CD4-positive, CD25-positive, alpha-beta regulatory T cell (primary cell): ENCODE results near the gene PDSS2. TPM values are rescaled to one million over a fixed set of nuclear protein-coding genes. Genes with fewer than 3 reads are reported as not detected.
A peak's percentile ranks its signal among the peaks of the same experiment; 100 is the strongest.
"Not testable (repeated sequence)": the region's sequence is repeated elsewhere in the genome, so short reads cannot be mapped to it uniquely, and the experiment has no call there.

Experiments used
- ATAC-seq, 2 donors: fragments of 150-1000 bp; cut with Tn5 transposase; one replicate each; pipeline ENCODE4 v1.10.0; 2021; ENCODE audit warnings: low read depth in 2 of 2, moderate number of reproducible peaks in 2 of 2, moderate library complexity in 1 of 2
- DNase-seq, 3 donors: peaks; one replicate each; pipeline versions ENCODE4 v3.0.0 to v3.0.0-alpha.2; 2012 to 2022; ENCODE audit warnings: mixed read lengths in 1 of 3
- H3K27ac ChIP-seq: one replicate; pipeline ENCODE4 v1.7.0; 2013; ENCODE audit warnings: mild to moderate bottlenecking, low read length; ENCODE audit not compliant: insufficient read depth, poor library complexity, severe bottlenecking
- H3K27me3 ChIP-seq: one replicate; pipeline ENCODE4 v1.7.0; 2013; ENCODE audit warnings: low read length; ENCODE audit not compliant: control insufficient read depth, insufficient read depth
- H3K36me3 ChIP-seq: one replicate; pipeline ENCODE4 v1.7.0; 2013; ENCODE audit warnings: mild to moderate bottlenecking, low read length, moderate library complexity; ENCODE audit not compliant: control insufficient read depth, insufficient read depth
- H3K4me1 ChIP-seq: 2 replicates; pipeline ENCODE4 v1.7.0; 2013; ENCODE audit warnings: mild to moderate bottlenecking, low read length; ENCODE audit not compliant: insufficient read depth, control insufficient read depth, poor library complexity, severe bottlenecking
- H3K4me3 ChIP-seq: one replicate; pipeline ENCODE4 v1.7.0; 2013; ENCODE audit warnings: low read depth, mild to moderate bottlenecking, low read length, moderate library complexity
- H3K9me3 ChIP-seq, 2 experiments: 1 replicate in 1 of 2; 2 replicates in 1 of 2; pipeline ENCODE4 v1.7.0; 2013; ENCODE audit warnings: low read length in 2 of 2, mild to moderate bottlenecking in 1 of 2, moderate library complexity in 1 of 2; ENCODE audit not compliant: control insufficient read depth in 2 of 2
- H3K27ac Mint-ChIP-seq, 3 donors: one replicate each; pipeline ENCODE4 v1.8.0; 2020 to 2022; ENCODE audit warnings: mild to moderate bottlenecking in 3 of 3, mixed read lengths in 3 of 3, moderate library complexity in 2 of 3
- H3K27me3 Mint-ChIP-seq: one replicate; pipeline ENCODE4 v1.8.0; 2022; ENCODE audit warnings: mild to moderate bottlenecking, mixed read lengths
- H3K36me3 Mint-ChIP-seq: one replicate; pipeline ENCODE4 v1.8.0; 2020; ENCODE audit warnings: mixed read lengths
- H3K4me1 Mint-ChIP-seq, 4 donors: one replicate each; pipeline ENCODE4 v1.8.0; 2020 to 2022; ENCODE audit warnings: mixed read lengths in 4 of 4, mild to moderate bottlenecking in 1 of 4
- H3K4me3 Mint-ChIP-seq, 4 donors: one replicate each; pipeline ENCODE4 v1.8.0; 2020 to 2022; ENCODE audit warnings: mild to moderate bottlenecking in 4 of 4, mixed read lengths in 4 of 4, moderate library complexity in 3 of 4
- H3K9me3 Mint-ChIP-seq, 7 donors: one replicate each; pipeline ENCODE4 v1.8.0; 2020 to 2022; ENCODE audit warnings: mixed read lengths in 7 of 7, mild to moderate bottlenecking in 3 of 7, moderate library complexity in 2 of 7
- polyA plus RNA-seq, 4 donors: library from polyadenylated mRNA; unstranded; fragments of 300-500 nt; fragmentation: Illumina TruSeq; gene quantifications; one replicate each; pipeline ENCODE4 v1.2.3, GENCODE V29; 2021
- total RNA-seq: library from RNA; stranded (reverse); gene quantifications from one replicate; pipeline ENCODE4 v1.2.3, GENCODE V29; 2022

Gene PDSS2
- total and polyA plus RNA-seq, 5 donors from 2014 or later: 11.6 to 18.8 (median 15.1) TPM

GRCh38 chr6:107122748-107123147 lies 336.6 kb downstream of the PDSS2 start:
- Histone ChIP-seq H3K4me1 (no peaks in the 10 kb centered on the region), H3K9me3 (no peaks in the 10 kb centered on the region), H3K27ac (no peak overlapping the region), H3K36me3 (no peaks in the 10 kb centered on the region), H3K27me3 (peaks cover 3% of the 10 kb centered on the region), H3K4me3 (no peak overlapping the region)
- H3K27ac Mint-ChIP-seq: no peak overlapping the region
- H3K9me3 Mint-ChIP-seq: no peaks in the 10 kb centered on the region
- H3K4me1 Mint-ChIP-seq: no peaks in the 10 kb centered on the region
- H3K4me3 Mint-ChIP-seq: no peak overlapping the region
- no peak for ATAC-seq
- peaks cover 12% of the 10 kb centered on the region for H3K27me3 Mint-ChIP-seq
- DNase-seq: no peak
- no peaks in the 10 kb centered on the region for H3K36me3 Mint-ChIP-seq

GRCh38 chr6:107121964-107122495 lies 337.3 kb downstream of the PDSS2 start:
- Mint-ChIP-seq H3K27me3 (peaks cover 13% of the 10 kb centered on the region), H3K9me3 (no peaks in the 10 kb centered on the region), H3K4me3 (no peak overlapping the region), H3K36me3 (no peaks in the 10 kb centered on the region), H3K27ac (no peak overlapping the region), H3K4me1 (no peaks in the 10 kb centered on the region)
- Histone ChIP-seq H3K27ac (no peak overlapping the region), H3K36me3 (no peaks in the 10 kb centered on the region), H3K9me3 (no peaks in the 10 kb centered on the region), H3K27me3 (peaks cover 6% of the 10 kb centered on the region), H3K4me3 (no peak overlapping the region), H3K4me1 (no peaks in the 10 kb centered on the region)
- ATAC-seq: no peak
- DNase-seq: no peak

- Mint-ChIP-seq H3K9me3 (no peaks in the 10 kb centered on the region), H3K27ac (no peak overlapping the region), H3K4me3 (no peak overlapping the region), H3K36me3 (no peaks in the 10 kb centered on the region), H3K4me1 (peaks cover 0 to 7% (median 6%) of the 10 kb centered on the region in 4 donors), H3K27me3 (peaks cover 18% of the 10 kb centered on the region)
- DNase-seq (no peak), ATAC-seq (no peak)
- Histone ChIP-seq H3K27ac (no peak overlapping the region), H3K36me3 (no peaks in the 10 kb centered on the region), H3K9me3 (no peaks in the 10 kb centered on the region), H3K4me3 (no peak overlapping the region), H3K4me1 (peaks cover 2% of the 10 kb centered on the region), H3K27me3 (peaks cover 10% of the 10 kb centered on the region)
Observed at GRCh38 chr6:107121266-107121665, 338.1 kb downstream of the PDSS2 start.

- Histone ChIP-seq H3K4me3 (no peak overlapping the region), H3K27ac (no peak overlapping the region), H3K9me3 (no peaks in the 10 kb centered on the region), H3K4me1 (peaks cover 11% of the 10 kb centered on the region), H3K27me3 (peaks cover 10% of the 10 kb centered on the region), H3K36me3 (no peaks in the 10 kb centered on the region)
- DNase-seq (no peak), ATAC-seq (no peak)
- H3K4me1 Mint-ChIP-seq: peaks cover 1 to 12% (median 8%) of the 10 kb centered on the region in 4 donors
- H3K4me3 Mint-ChIP-seq: no peak overlapping the region
- H3K27me3 Mint-ChIP-seq: peaks cover 22% of the 10 kb centered on the region
- no peaks in the 10 kb centered on the region for H3K36me3 Mint-ChIP-seq
- no peak overlapping the region for H3K27ac Mint-ChIP-seq
- H3K9me3 Mint-ChIP-seq: no peaks in the 10 kb centered on the region
Observed at GRCh38 chr6:107120404-107120803, 339.0 kb downstream of the PDSS2 start.

GRCh38 chr6:107118976-107119375 lies 340.4 kb downstream of the PDSS2 start:
- H3K36me3 ChIP-seq: no peaks in the 10 kb centered on the region
- peaks cover 13% of the 10 kb centered on the region for H3K4me1 ChIP-seq
- H3K27ac Mint-ChIP-seq: no peak overlapping the region
- peaks cover 1 to 12% (median 8%) of the 10 kb centered on the region in 4 donors for H3K4me1 Mint-ChIP-seq
- DNase-seq (no peak), ATAC-seq (no peak)
- no peaks in the 10 kb centered on the region for H3K9me3 Mint-ChIP-seq
- no peaks in the 10 kb centered on the region for H3K9me3 ChIP-seq
- H3K27me3 Mint-ChIP-seq: peaks cover 22% of the 10 kb centered on the region
- peaks cover 10% of the 10 kb centered on the region for H3K27me3 ChIP-seq
- H3K4me3 Mint-ChIP-seq: no peak overlapping the region
- no peak overlapping the region for H3K27ac ChIP-seq
- H3K4me3 ChIP-seq: no peak overlapping the region
- H3K36me3 Mint-ChIP-seq: no peaks in the 10 kb centered on the region

- H3K4me3 Mint-ChIP-seq, H3K27me3 ChIP-seq, H3K27ac Mint-ChIP-seq, H3K9me3 Mint-ChIP-seq, H3K27ac ChIP-seq, H3K36me3 ChIP-seq, H3K9me3 ChIP-seq, ATAC-seq, H3K4me3 ChIP-seq, DNase-seq, H3K36me3 Mint-ChIP-seq: not testable (repeated sequence)
- peaks cover 24% of the 10 kb centered on the region for H3K27me3 Mint-ChIP-seq
- peaks cover 18% of the 10 kb centered on the region for H3K4me1 ChIP-seq
- peaks cover 2 to 15% (median 8%) of the 10 kb centered on the region in 4 donors for H3K4me1 Mint-ChIP-seq
Observed at GRCh38 chr6:107118540-107118939, 340.8 kb downstream of the PDSS2 start.

- DNase-seq (no peak), ATAC-seq (no peak)
- Histone ChIP-seq H3K4me3 (peak overlapping the region; percentile 76), H3K27me3 (peaks cover 10% of the 10 kb centered on the region), H3K9me3 (no peaks in the 10 kb centered on the region), H3K4me1 (peaks cover 19% of the 10 kb centered on the region), H3K36me3 (no peaks in the 10 kb centered on the region), H3K27ac (no peak overlapping the region)
- Mint-ChIP-seq H3K9me3 (no peaks in the 10 kb centered on the region), H3K27ac (no peak overlapping the region), H3K27me3 (peaks cover 22% of the 10 kb centered on the region), H3K4me3 (peak overlapping the region; percentile 86 to 95 (median 88)), H3K4me1 (peaks cover 3 to 15% (median 8%) of the 10 kb centered on the region in 4 donors), H3K36me3 (no peaks in the 10 kb centered on the region)
Observed at GRCh38 chr6:107116931-107117330, 342.4 kb downstream of the PDSS2 start.

- peak overlapping the region; percentile 76 for H3K4me3 ChIP-seq
- no peaks in the 10 kb centered on the region for H3K36me3 Mint-ChIP-seq
- no peaks in the 10 kb centered on the region for H3K36me3 ChIP-seq
- peaks cover 3 to 15% (median 8%) of the 10 kb centered on the region in 4 donors for H3K4me1 Mint-ChIP-seq
- H3K9me3 Mint-ChIP-seq: no peaks in the 10 kb centered on the region
- peak in 2 of 3 donors; percentile 25 to 58 for DNase-seq
- peaks cover 19% of the 10 kb centered on the region for H3K4me1 ChIP-seq
- peaks cover 22% of the 10 kb centered on the region for H3K27me3 Mint-ChIP-seq
- peak overlapping the region in 2 of 3 donors; percentile 20 to 94 for H3K27ac Mint-ChIP-seq
- H3K9me3 ChIP-seq: no peaks in the 10 kb centered on the region
- H3K27me3 ChIP-seq: peaks cover 10% of the 10 kb centered on the region
- peak overlapping the region; percentile 86 to 95 (median 88) for H3K4me3 Mint-ChIP-seq
- H3K27ac ChIP-seq: no peak overlapping the region
- peak in 1 of 2 donors; percentile 40 for ATAC-seq
Observed at GRCh38 chr6:107116328-107116892, 343.0 kb downstream of the PDSS2 start.
